Stimulated activated CD8-positive, alpha-beta memory T cell treated with anti-CD3 and anti-CD28 coated beads, Interleukin-12 subunit alpha, Interleukin-12 subunit beta, amount 100 ng/mL, for 1 hour (primary cell): ENCODE measurements around the gene STK33.

Source experiments
- DNase-seq: peaks from one replicate; pipeline ENCODE4 v3.0.0-alpha.2; 2020; ENCODE audit warnings: low read depth

The STK33 gene

DNA sequence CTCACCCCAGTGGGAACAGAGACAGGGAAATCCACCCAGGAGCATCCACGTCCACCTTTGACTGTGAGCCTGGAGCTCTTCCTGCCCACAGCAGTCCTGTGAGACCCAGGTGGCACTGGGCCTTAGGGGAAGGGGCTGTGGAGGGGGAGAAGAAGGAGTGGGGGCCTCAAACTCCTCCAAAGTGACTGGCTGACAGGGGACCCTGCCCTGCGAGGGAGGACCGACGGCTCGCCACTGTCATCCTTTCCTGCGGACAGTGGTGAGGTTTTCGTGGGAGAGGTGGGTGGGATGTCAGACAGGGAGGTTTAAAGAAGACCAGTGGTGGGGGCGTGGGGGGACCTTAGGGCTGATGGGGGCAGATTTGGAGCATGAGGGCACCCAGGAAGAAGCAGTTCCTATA, 237.8 kb downstream of the STK33 start:
- DNase-seq: no peak

DNA sequence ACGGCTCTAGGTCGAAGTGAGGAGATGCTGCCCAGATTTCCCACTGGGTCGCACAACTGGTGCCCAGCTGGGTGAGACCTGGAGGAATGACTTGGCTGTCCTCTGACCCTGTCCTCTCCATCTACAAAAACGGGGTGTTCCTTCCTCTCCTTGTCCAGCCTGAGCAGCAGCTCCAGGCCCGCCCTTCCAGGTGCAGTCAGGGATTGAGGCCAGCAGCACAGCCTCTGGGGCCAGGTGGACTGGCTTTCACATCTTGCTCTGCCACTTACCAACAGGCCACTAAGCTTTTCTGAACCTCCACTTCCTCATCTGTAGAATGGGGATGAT, 238.6 kb downstream of the STK33 start:
- DNase-seq: no peak

DNA sequence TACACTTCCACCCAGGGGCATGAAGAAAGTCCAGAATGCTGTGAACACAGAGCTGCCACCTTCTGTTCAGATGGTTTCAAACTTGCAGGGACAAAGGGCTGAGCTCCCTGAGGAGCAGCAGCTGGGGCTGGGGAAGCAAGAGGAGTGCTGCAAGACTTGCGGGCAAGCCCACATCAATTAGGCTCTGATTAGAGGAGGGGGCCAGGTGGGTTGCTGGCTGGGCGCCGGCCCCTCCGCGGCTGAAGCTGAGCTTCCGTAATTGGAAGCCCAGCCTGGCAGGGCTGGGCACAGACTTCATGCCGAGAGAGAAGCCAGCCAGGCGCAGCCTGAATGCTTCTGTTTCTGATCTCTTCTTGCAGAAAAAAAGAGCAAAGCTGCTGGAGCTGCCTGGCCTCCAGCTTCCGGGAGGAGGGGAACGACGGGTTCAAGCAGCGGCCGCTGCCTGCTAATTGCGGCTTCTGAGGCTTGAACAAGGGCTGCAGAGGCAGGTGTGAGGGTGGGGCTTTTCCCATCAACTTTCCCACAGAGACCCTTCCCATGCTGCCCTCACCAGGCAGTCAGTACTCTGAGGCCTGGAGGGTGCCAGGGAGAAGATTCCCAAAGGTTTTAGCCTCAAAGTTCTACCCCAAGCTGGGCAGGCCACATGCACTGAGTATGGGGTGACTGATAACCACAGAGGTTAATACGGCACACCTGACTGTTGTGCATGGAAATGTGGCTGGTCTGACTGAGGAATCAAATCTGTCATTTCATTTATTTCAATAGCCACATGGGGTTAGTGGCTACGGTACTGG, 239.2 kb downstream of the STK33 start:
- DNase-seq: no peak

DNA sequence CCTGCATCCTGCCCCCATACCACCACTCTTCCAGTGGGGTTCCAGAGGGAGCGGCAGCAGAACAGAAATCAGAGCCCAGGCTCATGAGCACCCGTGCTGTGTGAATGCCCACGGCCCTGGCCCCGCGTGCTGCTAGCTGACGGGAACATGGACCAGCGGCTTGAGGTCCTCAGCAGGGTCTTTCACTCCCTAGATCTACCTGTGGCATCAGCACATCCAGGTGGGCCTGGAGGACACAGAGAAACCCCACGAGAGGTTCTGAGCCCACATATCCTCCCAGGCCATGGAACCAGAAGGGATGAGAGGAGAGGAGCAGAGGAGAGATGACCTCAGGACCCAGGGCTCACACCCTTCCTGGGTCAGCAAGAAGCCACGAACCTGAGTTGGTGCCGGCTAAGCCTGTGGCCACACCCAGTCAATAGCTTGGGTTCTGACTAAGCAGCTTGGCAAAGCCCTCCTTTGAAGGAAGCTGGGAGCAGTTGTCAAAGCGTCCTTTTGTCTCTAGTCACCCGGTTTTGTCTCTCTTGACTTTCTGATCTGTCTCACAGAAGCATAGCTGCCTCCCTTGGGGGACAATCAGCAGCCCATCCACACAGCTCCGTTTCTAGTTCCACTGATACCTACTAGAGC, 241.0 kb downstream of the STK33 start:
- no peak for DNase-seq

DNA sequence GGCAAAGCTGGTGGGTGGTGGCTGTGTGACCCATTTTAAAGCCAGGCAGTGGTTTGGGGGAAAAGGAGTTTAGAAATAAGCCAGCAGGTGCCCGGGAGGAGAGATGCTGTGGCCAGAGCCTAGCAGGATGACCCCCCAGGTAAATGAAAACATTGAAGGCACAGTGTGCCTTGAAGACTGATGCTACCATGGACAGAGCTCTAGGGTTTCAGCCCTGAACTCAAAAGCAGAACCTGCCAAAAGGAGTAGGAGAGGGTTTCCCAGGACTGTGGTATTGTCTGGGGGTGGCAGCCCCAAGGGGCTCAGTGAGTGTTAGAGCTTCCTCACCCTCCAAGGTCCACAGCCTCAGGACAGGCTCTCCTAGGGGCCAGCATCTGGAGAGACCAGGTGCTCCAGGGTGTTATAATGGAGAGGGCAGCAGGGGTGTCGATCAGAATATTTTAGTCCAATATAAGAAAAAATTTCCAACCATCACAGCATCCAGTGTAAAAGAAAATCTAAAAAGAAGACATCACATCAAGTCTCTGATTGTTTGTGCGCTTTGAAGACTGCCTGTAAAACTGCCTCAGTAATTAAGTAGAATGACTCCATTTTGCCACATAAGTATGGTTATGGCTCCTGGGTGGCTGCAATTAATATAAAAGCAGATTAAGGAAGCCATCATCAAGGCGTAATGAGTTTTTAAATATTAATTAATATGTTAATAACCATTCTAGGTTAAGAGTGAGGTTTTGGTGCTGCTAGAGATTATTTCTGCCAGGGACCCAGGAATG, 241.7 kb downstream of the STK33 start:
- no peak for DNase-seq

DNA sequence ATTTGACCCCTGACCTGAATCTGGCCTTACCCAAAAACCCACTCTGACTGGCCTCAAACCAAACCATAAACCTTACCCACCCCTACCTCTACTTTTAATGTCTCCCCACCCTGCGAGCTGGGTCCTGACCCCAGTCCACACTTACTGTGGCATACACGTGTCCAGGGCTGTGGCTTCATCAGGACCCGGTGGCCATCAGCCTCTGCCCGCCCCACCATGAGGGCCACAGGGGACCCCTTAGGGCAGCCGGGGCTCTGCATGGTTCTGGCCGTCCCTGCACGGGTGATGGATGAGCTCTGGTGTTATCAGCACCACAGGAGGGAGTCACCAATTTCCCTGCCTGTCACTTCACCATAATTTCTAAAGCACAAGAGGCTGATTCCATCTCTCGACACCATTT, 242.8 kb downstream of the STK33 start:
- no peak for DNase-seq

DNA sequence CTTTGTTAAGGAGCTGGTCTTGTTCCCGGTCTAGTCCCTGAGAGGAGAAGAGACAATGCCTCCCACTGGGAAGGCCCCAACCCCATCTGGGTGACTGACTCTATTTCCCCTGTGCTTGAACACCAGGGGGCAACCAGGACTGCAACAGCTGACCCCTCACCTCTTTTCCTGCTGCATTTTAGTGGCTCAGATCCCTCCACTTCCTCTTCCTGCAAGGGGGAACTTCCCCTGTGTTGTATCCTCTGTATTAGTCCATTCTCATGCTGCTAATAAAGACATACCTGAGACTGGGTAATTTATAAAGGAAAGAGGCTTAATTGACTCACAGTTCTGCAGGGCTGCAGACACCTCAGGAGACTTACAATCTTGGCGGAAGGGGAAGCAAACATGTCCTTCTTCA, 246.1 kb downstream of the STK33 start:
- no peak for DNase-seq

DNA sequence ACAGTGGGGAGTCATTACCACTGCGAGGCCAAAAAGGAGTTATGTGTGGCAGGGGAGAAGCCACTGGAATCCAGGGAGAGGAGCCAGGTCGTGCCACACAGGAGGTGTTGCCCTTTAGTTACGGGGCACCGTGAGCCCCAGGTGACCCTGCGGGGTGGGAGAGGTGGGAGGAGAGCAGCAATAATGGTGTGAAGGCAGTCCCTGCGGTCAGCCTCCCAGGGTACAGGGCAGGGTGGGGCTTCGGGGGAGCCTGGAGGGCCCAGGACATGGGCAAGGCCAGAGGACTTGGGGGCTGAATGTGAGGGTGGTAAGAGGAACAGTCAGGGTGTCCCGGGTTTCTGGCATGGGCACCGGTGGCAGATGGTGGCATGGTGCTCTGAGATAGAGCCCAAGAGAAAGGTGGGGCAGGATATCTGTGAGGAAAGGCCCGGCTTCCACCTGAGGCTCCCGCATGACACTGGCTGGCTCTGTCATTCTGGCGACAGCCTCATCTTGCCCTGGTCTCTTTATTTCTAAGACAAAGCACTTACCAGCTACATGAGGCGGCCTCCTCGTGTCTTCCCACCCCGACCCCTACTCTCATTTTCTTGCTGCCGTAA, 247.8 kb downstream of the STK33 start:
- DNase-seq: no peak

DNA sequence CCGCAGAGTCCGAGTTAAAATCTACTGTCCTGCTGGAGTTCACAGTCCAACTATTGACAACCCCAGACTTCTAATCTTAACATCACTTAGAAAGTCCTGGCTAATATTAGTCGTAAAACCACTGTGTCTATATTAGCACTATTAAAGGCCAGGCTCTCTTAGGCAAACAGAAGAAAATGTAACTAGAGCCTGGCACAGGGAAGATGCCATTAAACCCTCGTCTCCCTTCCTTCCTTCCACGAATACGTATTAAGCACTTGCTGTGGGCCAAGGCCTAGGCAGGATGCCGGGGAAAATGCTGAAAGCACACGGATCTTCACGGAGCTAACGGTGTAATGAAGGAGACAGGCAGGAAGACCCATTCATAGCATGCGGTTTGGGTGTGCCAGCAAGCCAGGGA, 248.8 kb downstream of the STK33 start:
- no peak for DNase-seq

DNA sequence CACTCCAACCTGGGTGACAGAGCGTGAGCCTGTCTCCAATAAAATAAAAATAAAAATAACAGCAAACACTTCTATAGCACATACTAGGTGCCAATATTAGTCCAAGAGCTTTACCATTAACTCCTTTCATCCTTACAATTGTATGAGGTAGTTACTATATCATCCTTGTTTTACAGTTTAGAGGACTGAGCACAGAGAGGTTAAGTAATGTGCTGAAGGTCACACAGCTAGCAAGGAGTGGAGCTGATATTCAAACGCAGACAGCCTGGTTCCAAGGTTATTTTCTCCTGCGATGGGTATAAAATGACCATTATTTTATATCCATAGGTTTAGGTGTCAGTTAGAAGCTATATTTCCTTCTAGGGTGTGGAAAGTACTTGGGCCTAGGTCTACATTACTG, 249.7 kb downstream of the STK33 start:
- no peak for DNase-seq

DNA sequence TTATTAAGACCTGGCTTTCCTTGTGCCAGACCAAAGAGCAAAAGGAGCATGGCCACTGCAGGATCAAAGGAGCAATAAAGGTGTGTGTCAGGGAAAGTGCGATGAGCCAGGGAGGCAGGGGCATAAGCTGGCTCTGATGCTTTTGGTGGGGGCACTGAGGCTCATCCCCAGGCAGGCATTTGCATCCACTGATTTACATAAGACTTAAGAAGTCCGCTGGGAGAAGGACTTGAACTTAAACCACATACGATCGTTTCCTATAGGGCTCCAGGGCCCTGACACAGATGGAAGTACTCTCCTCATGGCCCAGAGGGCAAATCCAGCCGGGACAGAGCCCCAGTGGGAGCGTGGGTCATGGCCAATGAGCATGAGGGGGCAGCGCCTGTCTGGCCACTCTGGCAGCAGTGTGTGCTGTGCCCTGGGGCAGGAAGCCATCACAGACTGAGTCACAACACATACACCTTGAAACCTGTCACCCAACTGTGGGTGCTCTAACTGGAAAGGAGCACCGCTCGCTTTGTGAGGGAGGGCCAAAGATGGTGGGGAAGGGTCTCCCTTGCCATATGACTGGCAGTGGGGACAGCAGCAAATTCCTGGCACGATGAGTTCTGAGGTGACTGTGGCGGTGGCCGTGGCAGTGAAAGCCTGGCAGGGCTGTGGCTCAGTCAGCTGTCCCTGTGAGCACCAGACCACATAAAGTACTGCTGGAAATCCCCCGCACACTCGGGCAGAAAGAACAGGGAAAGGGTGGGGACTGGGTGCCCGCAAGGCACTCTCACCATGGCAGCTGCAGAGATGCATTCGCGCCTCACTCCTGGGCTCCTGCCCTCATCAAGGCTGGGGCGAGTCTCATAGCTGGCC, 251.0 kb downstream of the STK33 start:
- DNase-seq: no peak

DNA sequence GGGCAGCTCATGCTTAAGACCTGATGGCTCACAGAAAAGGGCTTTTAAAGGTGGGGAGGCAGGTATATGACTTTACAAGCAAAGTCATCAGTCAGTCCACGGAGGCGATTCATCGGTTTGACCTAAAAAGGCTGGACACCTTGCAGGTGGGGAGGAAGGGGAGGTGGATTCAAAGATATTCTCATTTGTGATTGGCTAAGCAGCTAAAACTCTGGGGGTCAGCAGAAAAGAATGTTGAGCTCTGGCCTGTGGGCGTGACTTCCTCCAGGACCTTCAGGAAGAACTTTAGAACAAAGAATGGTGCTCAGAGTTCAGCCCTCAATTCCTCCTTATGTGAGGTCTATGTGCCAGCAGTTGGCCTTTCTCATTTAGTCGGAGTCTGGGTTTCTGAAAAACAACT, 252.0 kb downstream of the STK33 start:
- DNase-seq: no peak
